Measurements from ENCODE around the gene UROS. TPM values are rescaled to one million over a fixed set of nuclear protein-coding genes. Genes with fewer than 3 reads are reported as not detected.

The UROS gene
- total RNA-seq, 2 donors from 2014 or later = 19.9 to 30.2 TPM

- Histone ChIP-seq H3K27me3 (no peaks in the 10 kb centered on the region), H3K4me3 (no peak overlapping the region), H3K4me1 (peaks cover 5% of the 10 kb centered on the region), H3K9ac (ENCODE audit: low read depth in 2 of 2, low read length in 2 of 2) (no peak overlapping the region), H3K9me3 (no peaks in the 10 kb centered on the region), H3K27ac (no peak overlapping the region), H3K36me3 (peaks cover 10% of the 10 kb centered on the region)
- TF ChIP-seq CTCF (IDR thresholded peaks at IDR 0.05) = no peak
- intact Hi-C loops (cut with DNase I) = no loop called here
- no peak for DNase-seq
Observed at GRCh38 chr10:125828311-125828710, 5.3 kb upstream of the UROS start.

DNA sequence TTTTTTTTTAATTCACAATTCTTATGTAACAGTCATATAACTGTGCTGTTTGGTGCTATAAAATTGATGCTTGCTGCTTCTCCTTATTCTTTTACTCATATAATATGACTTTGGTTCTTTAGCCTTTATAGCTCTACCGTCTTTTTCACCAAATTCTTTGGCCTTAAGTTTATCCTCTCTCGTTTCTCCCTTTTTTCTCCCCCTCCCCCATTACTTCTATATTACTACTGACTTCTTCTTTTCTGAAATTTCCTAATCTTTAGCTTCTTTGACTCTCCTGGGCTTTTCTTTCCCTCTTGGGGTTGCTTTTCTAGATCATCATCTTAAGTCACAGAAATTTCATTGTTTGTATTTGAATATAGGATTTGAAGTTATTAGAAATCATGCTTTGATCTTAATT is 4.1 kb upstream of the UROS start:
- H3K4me1 ChIP-seq = peaks cover 5% of the 10 kb centered on the region
- H3K27me3 ChIP-seq = no peaks in the 10 kb centered on the region
- no peak for TF ChIP-seq CTCF (IDR thresholded peaks at IDR 0.05)
- no peak overlapping the region for H3K27ac ChIP-seq
- intact Hi-C loops (cut with DNase I) = no loop called here
- no peaks in the 10 kb centered on the region for H3K9me3 ChIP-seq
- H3K9ac ChIP-seq (ENCODE audit: low read depth in 2 of 2, low read length in 2 of 2) = no peak overlapping the region
- H3K36me3 ChIP-seq = peaks cover 10% of the 10 kb centered on the region
- H3K4me3 ChIP-seq = no peak overlapping the region
- no peak for DNase-seq

DNA sequence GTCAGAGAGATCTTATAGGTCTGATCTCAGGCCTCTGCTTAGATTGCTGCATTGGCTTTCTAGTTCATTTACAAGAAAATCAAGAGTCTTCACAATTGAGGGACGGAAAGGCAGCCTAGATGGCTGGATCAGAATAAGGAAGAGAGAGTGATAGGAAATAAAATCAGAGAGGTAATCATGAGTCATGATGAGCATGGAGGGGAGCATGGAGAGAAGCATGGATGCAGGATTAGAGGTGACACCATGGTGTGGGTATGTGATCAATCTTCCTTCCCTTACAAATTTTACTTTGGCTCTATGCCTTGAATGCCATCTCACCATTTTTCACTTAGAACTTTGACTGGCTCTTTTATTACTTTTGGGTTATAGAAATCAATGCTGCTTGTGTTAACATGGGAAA is 1.7 kb upstream of the UROS start:
- Histone ChIP-seq H3K9me3 (no peaks in the 10 kb centered on the region), H3K27ac (no peak overlapping the region), H3K36me3 (peaks cover 7% of the 10 kb centered on the region), H3K9ac (ENCODE audit: low read depth in 2 of 2, low read length in 2 of 2) (peak overlapping the region in 1 of 2 donors; percentile 91), H3K27me3 (no peaks in the 10 kb centered on the region), H3K4me1 (peaks cover 5% of the 10 kb centered on the region), H3K4me3 (no peak overlapping the region)
- DNase-seq = no peak
- intact Hi-C loops (cut with DNase I) = loop anchor here (5.0 kb wide), 1 partner anchor 102 kb away; no protein-coding TSS in a partner anchor
- no peak for TF ChIP-seq CTCF (IDR thresholded peaks at IDR 0.05)

DNA sequence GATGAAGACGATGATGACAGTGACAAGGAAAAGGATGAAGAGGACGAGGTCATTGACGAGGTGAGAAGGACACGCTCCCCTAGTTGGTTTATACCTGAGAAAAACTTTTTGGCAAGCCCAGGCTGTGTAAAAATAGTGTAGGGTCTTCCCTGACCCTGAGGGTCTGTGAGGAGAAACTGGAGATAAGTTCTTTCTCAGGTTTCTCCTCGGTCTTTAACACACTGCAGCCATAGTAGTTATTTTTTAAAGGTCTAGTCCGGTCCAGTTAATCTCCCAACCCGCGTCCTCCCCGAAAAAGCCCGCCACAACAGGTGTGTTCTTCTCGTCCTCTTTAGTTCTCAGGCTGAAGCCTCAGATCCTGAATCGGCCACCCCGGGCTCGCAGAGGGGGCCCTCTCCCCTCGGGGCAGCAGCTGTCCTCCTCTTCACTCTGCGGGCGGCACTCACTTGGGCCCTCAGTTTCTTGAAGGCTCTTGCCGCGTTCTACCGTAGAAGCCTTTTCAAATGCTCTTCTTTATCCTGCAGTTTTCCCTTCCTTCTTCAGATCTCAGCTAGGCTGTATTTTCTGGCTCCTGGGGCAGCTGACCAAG is 699 bp upstream of the UROS start:
- TF ChIP-seq CTCF (IDR thresholded peaks at IDR 0.05) = no peak
- peak overlapping the region; percentile 82 to 91 for H3K9ac ChIP-seq (ENCODE audit: low read depth in 2 of 2, low read length in 2 of 2)
- H3K4me3 ChIP-seq = peak overlapping the region; percentile 83
- peaks cover 5% of the 10 kb centered on the region for H3K4me1 ChIP-seq
- intact Hi-C loops (cut with DNase I) = loop anchor here (5.0 kb wide), 1 partner anchor 101 kb away; no protein-coding TSS in a partner anchor
- peaks cover 7% of the 10 kb centered on the region for H3K36me3 ChIP-seq
- peak; percentile 25 for DNase-seq
- no peaks in the 10 kb centered on the region for H3K9me3 ChIP-seq
- peak overlapping the region; percentile 76 for H3K27ac ChIP-seq
- no peaks in the 10 kb centered on the region for H3K27me3 ChIP-seq

DNA sequence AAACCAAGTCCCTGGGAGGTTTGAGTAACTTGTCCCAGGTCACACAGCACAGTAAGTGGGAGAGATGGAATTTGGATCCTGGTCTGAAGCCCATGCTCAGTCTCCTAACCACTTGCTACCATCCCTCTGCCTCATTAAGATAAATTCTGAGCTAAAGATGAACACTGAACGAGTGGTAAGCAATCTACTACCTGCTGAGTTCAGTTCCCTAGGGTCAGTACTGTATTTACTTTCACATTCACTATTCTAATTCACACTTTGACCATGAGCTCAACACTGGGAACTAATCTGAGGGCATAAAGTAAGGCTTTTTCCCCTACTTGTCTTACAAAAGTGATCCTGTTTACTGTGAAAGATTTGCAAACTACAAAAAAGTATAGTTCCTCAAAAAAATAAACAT is 2.4 kb downstream of the UROS start:
- H3K4me3 ChIP-seq = no peak overlapping the region
- H3K9me3 ChIP-seq = no peaks in the 10 kb centered on the region
- intact Hi-C loops (cut with DNase I) = loop anchor here (5.0 kb wide), 1 partner anchor 98 kb away; no protein-coding TSS in a partner anchor
- H3K4me1 ChIP-seq = peaks cover 5% of the 10 kb centered on the region
- no peaks in the 10 kb centered on the region for H3K27me3 ChIP-seq
- TF ChIP-seq CTCF (IDR thresholded peaks at IDR 0.05) = no peak
- DNase-seq = no peak
- H3K9ac ChIP-seq (ENCODE audit: low read depth in 2 of 2, low read length in 2 of 2) = no peak overlapping the region
- no peaks in the 10 kb centered on the region for H3K36me3 ChIP-seq
- H3K27ac ChIP-seq = no peak overlapping the region

All from colonic mucosa (tissue), 4 donors.